Rectal smooth muscle tissue (tissue), 1 donor: ENCODE data around the gene MEX3C.

Experiments used
- H3K27ac ChIP-seq: one replicate; pipeline ENCODE4 v1.7.0; 2013; ENCODE audit warnings: low read depth, low read length, inconsistent platforms
- H3K27me3 ChIP-seq: one replicate; pipeline ENCODE4 v1.7.0; 2013; ENCODE audit warnings: low read length; ENCODE audit not compliant: control insufficient read depth, insufficient read depth
- H3K36me3 ChIP-seq: one replicate; pipeline ENCODE4 v1.7.0; 2013; ENCODE audit warnings: low read length; ENCODE audit not compliant: control insufficient read depth, insufficient read depth
- H3K4me1 ChIP-seq: one replicate; pipeline ENCODE4 v1.7.0; 2013; ENCODE audit warnings: low read length; ENCODE audit not compliant: control insufficient read depth, insufficient read depth
- H3K4me3 ChIP-seq: one replicate; pipeline ENCODE4 v1.7.0; 2013; ENCODE audit warnings: low read length
- H3K9ac ChIP-seq: one replicate; pipeline ENCODE4 v1.7.0; 2013; ENCODE audit warnings: low read length

MEX3C gene

DNA sequence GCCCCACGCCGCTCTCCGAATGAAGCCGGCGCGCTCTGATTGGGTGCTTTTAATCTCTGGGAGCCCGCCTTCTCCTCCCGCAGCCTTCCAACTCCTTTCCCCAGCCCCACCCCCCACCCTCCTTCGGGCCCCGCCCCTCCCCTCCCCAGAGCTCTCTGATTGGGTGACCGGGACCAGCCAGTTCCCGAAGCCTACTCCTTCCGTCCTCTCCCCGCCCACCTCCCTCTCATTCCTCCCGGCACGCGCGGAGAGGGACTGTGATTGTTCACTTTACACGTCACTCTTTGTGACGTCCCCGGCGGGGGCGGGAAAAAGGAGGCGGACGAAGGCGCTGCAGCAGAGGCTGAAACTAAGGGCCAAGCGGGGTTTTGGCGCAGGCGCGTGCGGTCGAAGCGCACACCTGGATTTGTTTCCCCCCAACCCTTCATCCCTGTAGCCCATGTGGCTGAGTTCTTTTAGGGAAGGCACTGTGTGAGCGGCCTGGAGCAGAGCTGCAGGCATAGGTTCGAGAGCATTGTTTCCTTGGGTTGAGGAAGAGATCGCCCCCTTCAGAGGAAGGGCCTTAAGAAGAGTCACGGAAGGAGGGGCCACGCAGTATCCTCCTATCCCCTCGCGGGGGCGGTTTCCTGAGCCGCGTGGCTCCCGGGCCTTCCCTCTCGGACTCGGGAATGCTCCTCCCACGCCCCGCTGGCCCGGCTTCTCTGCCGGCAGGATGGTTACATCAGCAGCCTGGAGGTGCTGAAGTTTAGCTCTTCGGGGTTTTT lies at the start of gene MEX3C:
TSS of gene MEX3C (minus strand) at position 21 of the 764 bp plus-strand sequence. CDS start 361 bp downstream, outside the sequence.
- Histone ChIP-seq H3K4me1 (peaks cover 17% of the 10 kb centered on the region), H3K4me3 (peak within 1 kb of the TSS; percentile 94), H3K9ac (peak within 1 kb of the TSS; percentile 88), H3K27ac (peak within 1 kb of the TSS; percentile 95), H3K36me3 (no peaks in the 10 kb centered on the region), H3K27me3 (no peaks in the 10 kb centered on the region)

DNA sequence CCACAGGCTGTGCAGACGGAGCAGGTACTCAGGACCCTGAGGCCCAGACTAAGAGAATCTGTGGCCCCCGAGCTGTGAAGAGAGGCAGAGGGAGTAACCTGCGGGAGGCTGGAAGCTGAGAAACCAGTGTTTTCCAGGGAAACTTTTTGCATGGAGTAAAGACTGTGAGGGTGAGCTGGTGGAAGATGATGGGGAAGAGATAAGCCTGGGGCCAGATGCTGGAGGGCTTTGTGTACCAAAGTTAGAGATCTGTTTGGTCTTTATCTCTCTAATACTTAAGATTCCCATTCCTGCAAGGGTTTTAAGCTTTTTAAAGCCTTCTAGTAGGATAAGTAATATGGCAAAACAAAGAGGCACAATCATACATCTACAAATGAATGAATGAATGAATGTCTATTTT lies 43.7 kb upstream of the MEX3C start:
- no peak overlapping the region for H3K4me3 ChIP-seq
- H3K36me3 ChIP-seq, result no peaks in the 10 kb centered on the region
- no peaks in the 10 kb centered on the region for H3K4me1 ChIP-seq
- H3K9ac ChIP-seq, result no peak overlapping the region
- H3K27ac ChIP-seq, result no peak overlapping the region
- no peaks in the 10 kb centered on the region for H3K27me3 ChIP-seq

DNA sequence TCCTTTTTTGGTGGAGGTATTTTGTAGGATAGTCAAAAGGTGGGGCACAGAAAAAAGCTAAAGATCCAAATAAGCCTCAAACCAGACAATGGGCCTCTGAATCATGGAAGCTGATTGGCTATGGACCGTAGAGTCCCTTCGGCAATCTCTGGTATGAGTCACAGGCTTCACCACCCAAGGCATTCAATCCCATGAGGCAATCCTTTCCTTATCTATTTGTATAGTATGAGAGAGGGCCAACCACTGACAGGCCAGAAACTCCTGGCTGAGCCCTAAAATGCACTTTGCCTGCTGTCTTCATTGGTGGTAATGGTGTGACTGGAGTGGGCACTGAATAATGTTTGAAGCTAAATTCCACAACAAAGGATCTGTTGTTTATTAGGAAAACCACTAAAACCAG lies 38.7 kb upstream of the MEX3C start:
- Histone ChIP-seq H3K36me3 (no peaks in the 10 kb centered on the region), H3K27ac (no peak overlapping the region), H3K9ac (no peak overlapping the region), H3K4me3 (no peak overlapping the region), H3K4me1 (no peaks in the 10 kb centered on the region), H3K27me3 (no peaks in the 10 kb centered on the region)

DNA sequence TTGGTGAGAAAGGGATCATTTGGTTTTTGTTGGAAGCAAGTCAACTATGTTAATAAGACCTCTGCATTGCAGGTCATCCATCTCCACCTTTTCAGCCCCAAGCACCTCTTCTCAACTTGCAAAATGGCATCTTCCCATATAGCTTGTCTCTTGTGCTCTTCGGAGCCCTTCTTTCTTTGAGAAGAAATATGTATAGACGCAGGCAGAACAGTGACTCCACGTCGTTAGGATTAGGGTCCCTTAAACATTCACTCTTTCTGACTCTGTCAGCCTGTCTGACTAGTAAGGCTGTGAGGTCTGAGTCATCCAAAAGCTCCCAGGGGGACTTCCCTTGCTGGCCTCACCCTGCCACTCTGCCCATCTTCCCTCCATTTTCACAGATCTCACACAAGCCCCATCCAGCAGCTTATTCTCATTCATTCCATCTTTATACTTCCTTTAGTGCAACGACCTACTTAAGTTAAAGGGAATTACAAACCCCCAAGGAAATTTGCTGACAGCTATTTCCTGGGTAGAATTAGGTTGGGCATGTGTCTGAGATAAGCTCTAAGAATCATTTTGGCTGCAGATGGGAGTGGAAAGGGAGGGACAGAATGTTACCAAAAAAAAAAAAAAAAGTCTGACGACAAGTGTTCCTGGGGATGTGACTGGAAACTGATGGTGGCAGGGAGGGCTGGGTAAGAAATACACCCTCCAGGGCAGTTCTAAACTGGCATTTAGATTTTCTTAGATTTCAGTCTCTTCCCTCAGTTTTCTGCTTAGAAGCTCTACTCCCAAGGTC lies 37.7 kb upstream of the MEX3C start:
- H3K27ac ChIP-seq, result no peak overlapping the region
- H3K27me3 ChIP-seq, result no peaks in the 10 kb centered on the region
- no peak overlapping the region for H3K4me3 ChIP-seq
- H3K9ac ChIP-seq, result no peak overlapping the region
- no peaks in the 10 kb centered on the region for H3K36me3 ChIP-seq
- H3K4me1 ChIP-seq, result no peaks in the 10 kb centered on the region

DNA sequence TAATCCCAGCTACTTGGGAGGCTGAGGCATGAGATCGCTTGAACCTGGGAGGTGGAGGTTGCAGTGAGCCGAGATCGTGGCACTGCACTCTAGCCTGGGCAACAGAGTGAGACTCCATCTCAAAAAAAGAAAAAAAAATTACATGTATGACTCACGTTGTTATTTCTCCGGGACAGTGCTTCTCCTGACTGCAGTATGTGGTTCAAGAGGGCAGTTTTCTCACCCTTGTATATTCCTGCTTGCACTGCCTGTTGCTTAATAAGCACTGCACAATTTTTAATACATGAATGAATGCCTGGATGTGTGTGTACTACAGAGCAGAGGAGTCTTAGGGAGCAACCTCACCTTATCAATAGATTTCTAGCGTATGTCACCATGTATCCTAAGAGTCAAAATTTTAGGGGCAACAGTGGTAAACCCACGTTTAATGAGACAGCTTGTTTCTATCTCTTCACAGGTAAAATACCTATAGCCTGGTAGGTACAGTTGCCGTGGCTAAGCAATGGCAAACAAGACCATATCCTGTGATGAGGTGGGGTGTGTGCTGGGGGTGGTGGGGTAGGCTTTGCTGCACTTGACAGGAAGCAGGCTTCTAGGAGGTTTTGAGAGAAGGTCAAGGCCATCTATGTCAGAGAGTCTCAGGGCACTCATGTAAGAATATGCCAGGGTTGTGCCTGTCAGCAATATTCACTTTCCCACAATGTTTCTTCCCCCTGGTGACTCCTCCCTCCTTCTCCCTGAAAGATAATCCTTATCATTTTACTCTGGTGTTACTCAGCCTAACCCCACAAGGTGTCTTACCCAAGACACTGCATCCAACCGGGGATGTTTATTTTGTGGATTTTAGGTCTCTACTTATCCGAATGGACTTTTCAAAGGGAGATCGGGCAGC lies 36.9 kb upstream of the MEX3C start:
- no peak overlapping the region for H3K9ac ChIP-seq
- H3K36me3 ChIP-seq, result no peaks in the 10 kb centered on the region
- H3K27ac ChIP-seq, result no peak overlapping the region
- H3K27me3 ChIP-seq, result no peaks in the 10 kb centered on the region
- no peaks in the 10 kb centered on the region for H3K4me1 ChIP-seq
- no peak overlapping the region for H3K4me3 ChIP-seq

DNA sequence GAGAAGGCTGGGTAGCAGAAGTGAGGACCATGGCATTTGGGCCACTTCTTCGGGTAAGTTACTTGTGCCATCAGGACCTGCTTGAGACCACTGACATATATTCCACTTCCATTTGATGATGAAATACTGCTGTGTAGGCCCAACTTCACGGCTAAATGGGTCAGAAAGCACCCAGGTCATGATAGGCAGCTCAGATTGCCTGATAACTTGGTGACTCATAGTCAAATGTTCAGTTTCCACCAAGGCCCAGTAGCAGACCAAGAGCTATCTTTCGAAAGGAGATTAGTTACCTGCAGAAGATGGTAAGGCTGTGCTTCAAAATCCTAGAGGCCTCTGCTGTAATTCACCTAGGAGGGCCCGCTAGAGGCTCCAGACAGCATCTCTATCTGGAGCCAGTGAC lies 31.8 kb upstream of the MEX3C start:
- Histone ChIP-seq H3K27ac (no peak overlapping the region), H3K4me1 (no peaks in the 10 kb centered on the region), H3K9ac (no peak overlapping the region), H3K36me3 (no peaks in the 10 kb centered on the region), H3K4me3 (no peak overlapping the region), H3K27me3 (no peaks in the 10 kb centered on the region)

DNA sequence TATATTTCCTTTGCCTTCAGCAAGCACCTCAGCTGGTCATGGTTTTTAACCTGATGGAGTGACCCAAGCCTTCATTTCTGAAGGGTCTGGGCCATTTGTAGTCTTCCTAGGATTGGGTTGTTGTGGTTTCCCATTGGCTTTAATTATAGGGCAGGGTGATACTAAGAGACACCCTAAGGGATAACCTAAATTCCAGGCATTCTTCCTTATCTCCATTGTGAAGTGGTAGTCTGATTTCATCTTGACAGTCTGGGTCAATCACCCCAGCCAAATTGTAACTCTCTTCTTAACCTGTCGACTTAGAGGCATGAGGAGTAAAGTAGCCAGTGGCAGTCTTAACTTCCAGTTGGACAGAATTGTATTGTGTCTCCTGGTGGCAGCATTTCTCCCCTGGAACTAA lies 30.2 kb upstream of the MEX3C start:
- H3K9ac ChIP-seq, result no peak overlapping the region
- no peaks in the 10 kb centered on the region for H3K4me1 ChIP-seq
- no peak overlapping the region for H3K4me3 ChIP-seq
- H3K36me3 ChIP-seq, result no peaks in the 10 kb centered on the region
- H3K27me3 ChIP-seq, result no peaks in the 10 kb centered on the region
- no peak overlapping the region for H3K27ac ChIP-seq

DNA sequence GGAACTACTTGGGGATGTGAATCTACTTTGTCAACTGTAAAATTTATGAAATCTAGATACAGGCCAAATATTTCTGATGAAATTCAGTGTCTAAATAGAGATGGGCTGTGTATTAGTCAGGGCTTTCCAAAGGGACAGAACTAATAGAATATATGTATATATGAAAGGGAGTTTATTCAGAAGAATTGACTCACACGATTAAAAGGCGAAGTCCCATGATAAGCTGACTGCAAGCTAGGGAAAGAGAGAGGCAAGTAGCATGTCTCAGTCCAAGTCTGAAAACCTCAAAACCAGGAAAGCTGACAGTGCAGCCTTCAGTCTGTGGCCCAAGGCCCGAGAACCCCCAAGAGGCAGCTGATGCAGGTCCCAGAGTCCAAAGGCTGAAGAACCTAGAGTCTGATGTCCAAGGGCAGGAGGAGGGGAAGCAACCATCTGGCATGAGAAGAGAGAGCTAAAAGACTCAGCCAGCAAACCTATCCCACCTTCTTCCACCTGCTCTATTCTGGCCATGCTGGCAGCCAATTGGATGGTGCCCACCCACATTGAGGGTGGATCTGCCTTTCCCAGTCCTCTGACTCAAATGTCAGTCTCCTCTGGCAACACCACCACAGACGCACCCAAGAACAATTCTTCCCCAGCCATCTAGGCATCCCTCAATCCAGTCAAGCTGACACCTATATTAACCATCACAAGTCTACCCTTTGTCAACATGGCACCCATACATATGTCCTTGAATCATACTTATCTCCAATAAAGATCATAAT lies 29.3 kb upstream of the MEX3C start:
- no peak overlapping the region for H3K4me3 ChIP-seq
- no peaks in the 10 kb centered on the region for H3K4me1 ChIP-seq
- H3K36me3 ChIP-seq, result no peaks in the 10 kb centered on the region
- H3K27ac ChIP-seq, result no peak overlapping the region
- no peak overlapping the region for H3K9ac ChIP-seq
- no peaks in the 10 kb centered on the region for H3K27me3 ChIP-seq

DNA sequence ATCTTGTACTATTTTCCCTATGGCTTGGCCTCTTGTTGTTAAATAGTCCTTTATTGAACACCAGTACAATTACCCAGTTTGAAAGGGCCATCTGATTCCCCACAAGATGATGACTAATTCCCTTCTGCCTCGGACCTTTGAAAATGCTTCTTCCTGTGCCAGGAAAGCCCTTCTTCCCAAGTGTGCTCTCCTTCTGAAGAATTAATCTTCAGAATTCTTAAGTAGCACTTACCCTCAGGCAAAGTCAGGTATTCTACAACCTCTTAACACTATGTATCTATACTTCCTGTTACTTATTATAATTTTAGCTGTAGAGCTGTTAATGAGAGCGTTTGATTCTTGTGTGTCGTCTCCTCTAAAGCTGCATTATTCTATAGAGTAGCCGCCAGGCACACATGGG lies 28.6 kb upstream of the MEX3C start:
- Histone ChIP-seq H3K27me3 (no peaks in the 10 kb centered on the region), H3K9ac (no peak overlapping the region), H3K4me1 (no peaks in the 10 kb centered on the region), H3K4me3 (no peak overlapping the region), H3K27ac (no peak overlapping the region), H3K36me3 (no peaks in the 10 kb centered on the region)

DNA sequence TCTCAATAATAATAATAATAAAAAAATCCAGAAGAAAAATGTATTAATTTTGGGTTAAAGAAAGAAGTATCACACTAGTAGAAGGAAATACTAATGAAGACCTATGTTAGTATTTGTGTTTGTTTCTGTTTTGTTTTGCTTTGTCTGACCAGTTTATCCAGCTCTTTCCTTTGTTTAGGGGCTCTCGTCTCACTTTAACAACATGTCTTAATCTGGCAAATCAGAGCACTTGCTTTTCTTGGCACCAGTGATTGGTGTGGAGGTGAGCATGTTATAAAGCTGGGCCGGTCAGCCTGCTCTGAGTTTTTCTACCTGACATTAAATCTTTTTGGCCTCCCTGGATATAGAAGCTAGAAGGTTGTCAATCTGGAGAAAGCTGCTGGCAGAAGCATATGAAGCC lies 15.1 kb upstream of the MEX3C start:
- Histone ChIP-seq H3K4me1 (no peaks in the 10 kb centered on the region), H3K4me3 (no peak overlapping the region), H3K9ac (no peak overlapping the region), H3K27me3 (no peaks in the 10 kb centered on the region), H3K36me3 (no peaks in the 10 kb centered on the region), H3K27ac (no peak overlapping the region)

DNA sequence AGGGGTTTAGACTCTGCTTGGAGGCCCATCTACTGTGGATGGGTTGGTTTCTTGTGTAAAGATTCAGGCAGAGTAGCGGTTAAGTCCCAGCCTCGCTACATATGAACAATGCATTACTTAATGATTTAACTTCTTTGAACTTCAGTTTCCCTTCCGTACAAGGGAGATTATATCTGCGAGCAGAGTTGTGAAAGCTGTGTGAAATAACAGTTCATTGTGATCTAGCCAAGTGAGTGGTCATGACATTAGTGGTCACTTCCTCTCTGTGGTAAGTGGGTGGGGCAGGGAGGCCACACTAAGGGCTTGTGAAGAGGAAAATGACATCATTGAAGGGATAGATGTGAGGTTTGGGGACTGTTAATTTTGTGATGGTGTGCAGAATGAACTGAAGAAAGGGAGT lies 14.1 kb upstream of the MEX3C start:
- H3K27me3 ChIP-seq, result no peaks in the 10 kb centered on the region
- H3K9ac ChIP-seq, result no peak overlapping the region
- no peak overlapping the region for H3K4me3 ChIP-seq
- no peaks in the 10 kb centered on the region for H3K4me1 ChIP-seq
- H3K36me3 ChIP-seq, result no peaks in the 10 kb centered on the region
- H3K27ac ChIP-seq, result no peak overlapping the region
